GM12864 (cell line): ENCODE measurements around the gene MYL3.

Experiments
- DNase-seq: peaks from one replicate; pipeline ENCODE4 v3.0.0-alpha.2; 2011; ENCODE audit warnings: low read depth
- H3K4me3 ChIP-seq: 2 replicates; pipeline ENCODE4 v1.5.1; 2011; ENCODE audit warnings: mild to moderate bottlenecking, low read depth, low read length, control low read depth
- TF ChIP-seq, protein P1 (sequence below): IDR thresholded peaks from 2 replicates; pipeline ENCODE4 v1.5.1; 2011; ENCODE audit warnings: low read depth, mild to moderate bottlenecking, moderate library complexity, low read length, control low read depth, inconsistent platforms; ENCODE audit errors: missing control alignments

MYL3 gene

GRCh38 chr3:46865031-46865507, 1.8 kb upstream of the MYL3 start:
- no peak overlapping the region for H3K4me3 ChIP-seq
- no peak for DNase-seq
- TF ChIP-seq, protein P1, sequence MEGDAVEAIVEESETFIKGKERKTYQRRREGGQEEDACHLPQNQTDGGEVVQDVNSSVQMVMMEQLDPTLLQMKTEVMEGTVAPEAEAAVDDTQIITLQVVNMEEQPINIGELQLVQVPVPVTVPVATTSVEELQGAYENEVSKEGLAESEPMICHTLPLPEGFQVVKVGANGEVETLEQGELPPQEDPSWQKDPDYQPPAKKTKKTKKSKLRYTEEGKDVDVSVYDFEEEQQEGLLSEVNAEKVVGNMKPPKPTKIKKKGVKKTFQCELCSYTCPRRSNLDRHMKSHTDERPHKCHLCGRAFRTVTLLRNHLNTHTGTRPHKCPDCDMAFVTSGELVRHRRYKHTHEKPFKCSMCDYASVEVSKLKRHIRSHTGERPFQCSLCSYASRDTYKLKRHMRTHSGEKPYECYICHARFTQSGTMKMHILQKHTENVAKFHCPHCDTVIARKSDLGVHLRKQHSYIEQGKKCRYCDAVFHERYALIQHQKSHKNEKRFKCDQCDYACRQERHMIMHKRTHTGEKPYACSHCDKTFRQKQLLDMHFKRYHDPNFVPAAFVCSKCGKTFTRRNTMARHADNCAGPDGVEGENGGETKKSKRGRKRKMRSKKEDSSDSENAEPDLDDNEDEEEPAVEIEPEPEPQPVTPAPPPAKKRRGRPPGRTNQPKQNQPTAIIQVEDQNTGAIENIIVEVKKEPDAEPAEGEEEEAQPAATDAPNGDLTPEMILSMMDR, result no peak

DNA sequence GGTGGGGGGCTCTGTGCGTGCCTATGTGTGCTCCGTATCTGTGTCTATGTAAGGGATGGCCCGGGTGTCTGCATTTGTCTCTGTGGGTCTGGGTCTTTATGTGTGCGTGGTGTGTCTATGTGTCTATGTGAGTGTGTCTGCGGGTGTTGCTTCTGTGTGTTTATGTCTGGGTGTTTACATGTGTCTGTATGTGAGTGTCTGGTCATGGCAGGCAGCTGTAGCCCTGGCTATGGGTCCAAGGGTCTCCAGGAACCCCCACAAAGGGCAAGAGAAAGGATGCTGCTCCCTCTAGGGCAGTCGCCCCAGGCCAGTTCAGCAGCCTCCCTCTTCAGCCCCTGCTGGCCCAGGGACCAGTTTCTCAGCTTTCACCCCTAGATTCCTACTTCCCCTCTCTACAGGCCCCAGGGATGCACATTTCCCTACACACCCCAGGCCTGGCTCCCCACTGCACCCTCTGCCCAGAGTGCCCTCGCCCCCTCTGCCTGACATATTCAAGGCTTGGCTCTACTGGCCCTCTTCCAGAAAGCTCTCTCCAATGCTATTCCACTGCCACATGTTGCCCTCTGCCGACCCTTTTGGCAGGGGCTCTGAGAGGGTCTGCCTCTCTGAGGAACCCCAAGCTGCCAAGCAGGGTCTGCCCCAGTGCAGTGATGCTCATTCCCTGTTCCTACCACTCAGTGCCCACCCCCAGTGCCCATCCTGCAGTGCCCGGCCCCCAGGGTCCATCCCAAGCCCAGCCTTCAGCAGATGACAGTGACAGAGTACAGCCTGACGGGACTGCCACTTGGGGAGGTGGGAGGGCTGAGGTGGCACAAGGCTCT, 1.0 kb upstream of the MYL3 start:
- TF ChIP-seq, protein P1, result no peak
- no peak overlapping the region for H3K4me3 ChIP-seq
- DNase-seq, result no peak

- TF ChIP-seq, protein P1, result no peak
Measured at GRCh38 chr3:46862369-46863025, 747 bp downstream of the MYL3 start.

DNA sequence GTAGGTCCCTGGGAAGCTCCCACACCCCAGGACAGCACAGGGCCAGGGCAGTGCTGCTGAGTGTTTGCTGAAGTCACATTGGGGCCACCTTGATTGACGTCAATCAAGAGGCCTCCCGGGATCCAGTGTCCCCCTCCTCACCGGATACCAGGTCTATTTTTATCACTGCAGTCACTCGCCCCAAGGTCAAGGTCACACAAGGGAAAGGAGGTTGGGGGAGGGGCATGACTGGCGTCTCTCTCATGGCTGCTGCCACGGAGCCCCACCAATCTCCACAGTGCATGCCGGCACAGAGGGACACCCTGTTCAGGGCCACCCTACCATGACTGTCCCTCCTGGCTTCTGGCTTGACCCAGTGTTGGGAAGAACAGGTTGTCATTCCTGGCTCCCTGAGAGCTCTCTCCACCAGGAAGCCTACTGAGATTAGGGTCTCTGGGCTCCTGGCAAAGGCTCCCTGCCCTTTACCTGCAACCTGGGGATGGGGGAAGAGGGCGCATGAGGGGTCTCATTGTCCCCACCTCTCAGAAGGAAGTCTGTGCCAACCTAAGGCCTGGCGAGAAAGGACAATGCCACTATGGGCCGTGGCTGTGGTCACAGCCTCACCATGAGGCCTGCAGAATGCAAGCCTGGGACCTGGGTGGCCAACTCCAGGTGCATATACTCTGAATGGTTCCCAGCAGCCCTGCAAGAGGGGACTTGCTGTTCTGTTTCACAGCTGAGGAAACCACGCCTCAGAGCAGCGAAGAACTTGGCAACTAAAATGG, 1.5 kb downstream of the MYL3 start:
- TF ChIP-seq, protein P1, result no peak
- no peak overlapping the region for H3K4me3 ChIP-seq
- no peak for DNase-seq

More at GRCh38 chr3:46862369-46863025, 747 bp downstream of the MYL3 start:
- H3K4me3 ChIP-seq, result no peak overlapping the region
- DNase-seq, result no peak

DNA sequence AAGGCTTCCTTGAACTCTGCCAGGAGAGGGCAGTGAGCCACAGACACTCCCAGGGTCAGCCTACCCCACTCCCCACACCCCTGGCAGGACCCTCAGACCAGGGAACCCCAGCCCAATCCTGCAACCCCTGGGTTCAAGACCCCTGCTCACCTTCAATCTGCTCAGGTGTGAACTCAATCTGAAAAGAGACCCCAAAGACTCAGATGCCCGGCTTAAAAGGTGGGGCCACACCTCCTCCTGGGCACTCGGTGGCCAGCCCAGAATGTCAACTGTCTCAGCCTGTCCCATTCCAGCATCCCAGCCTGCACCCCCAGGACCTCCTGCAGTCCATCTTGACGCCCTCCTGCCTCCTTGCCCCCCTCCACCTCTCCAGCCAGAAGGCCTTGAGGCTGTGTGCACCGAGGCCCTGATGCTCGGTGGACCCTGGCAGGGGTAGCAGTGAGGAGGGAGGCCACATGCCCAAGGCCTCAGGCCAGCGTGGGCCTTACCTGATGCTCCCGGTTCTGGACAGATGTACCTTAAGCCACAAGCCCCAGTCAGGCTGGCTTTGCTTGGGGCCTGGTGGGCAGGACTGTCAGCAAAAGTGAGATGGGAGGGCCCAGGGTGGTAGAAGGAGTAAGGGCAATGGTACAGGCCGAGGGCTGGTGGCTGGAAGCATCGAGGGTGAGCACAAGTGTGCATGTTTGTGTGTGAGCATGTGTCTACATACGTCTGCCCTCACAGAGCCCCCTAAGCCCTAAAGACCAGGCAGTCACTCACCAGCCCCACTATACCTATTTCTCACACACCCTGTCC, 2.2 kb downstream of the MYL3 start:
- no peak for DNase-seq
- H3K4me3 ChIP-seq, result no peak overlapping the region
- TF ChIP-seq, protein P1, result no peak
